ENCODE measurements around the gene ERO1B. TPM values are rescaled to one million over a fixed set of nuclear protein-coding genes. Genes with fewer than 3 reads are reported as not detected.

The ERO1B gene
- total and polyA plus RNA-seq, 2 of the 13 experiments (the other 11 are each of a cell fraction or from before 2014, with no cell fraction given), result 1.6 to 2.1 TPM

DNA sequence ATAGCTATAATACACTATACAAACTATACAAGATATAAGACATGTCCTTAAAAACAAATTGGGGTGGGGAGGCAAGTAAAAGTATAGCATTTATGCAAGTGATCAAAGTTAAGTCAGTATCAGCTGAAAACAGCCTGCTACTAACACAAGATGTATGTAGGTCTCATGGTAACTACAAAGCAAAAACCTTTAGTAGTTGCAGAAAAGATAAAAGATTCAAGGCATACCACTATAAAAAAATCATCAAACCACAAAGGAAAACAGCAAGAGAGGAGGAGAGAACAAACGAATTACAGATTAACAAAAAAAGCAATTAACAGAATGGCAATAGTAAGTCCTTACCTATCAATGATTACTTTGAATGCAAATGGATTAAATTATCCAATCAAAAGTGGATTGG is 22.7 kb downstream of the ERO1B start (continued):
- TF ChIP-seq SOX6 (IDR thresholded peaks at IDR 0.05) (no peak), SOX6 (CRISPR knock-in tag; IDR thresholded peaks at IDR 0.05) (no peak), NFATC3 (CRISPR knock-in tag; IDR thresholded peaks at IDR 0.05) (no peak), ZFY (CRISPR knock-in tag; IDR thresholded peaks at IDR 0.05) (no peak), MEIS1 (CRISPR knock-in tag; IDR thresholded peaks at IDR 0.05; ENCODE audit: borderline replicate concordance) (no peak), RBM39 (IDR thresholded peaks at IDR 0.05; ENCODE audit: low read depth, low read length, poor library complexity, severe bottlenecking) (no peak), KLF13 (CRISPR knock-in tag; IDR thresholded peaks at IDR 0.05) (no peak)
- TF ChIP-seq, protein P1, sequence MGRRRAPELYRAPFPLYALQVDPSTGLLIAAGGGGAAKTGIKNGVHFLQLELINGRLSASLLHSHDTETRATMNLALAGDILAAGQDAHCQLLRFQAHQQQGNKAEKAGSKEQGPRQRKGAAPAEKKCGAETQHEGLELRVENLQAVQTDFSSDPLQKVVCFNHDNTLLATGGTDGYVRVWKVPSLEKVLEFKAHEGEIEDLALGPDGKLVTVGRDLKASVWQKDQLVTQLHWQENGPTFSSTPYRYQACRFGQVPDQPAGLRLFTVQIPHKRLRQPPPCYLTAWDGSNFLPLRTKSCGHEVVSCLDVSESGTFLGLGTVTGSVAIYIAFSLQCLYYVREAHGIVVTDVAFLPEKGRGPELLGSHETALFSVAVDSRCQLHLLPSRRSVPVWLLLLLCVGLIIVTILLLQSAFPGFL (CRISPR knock-in tag; IDR thresholded peaks at IDR 0.05), result no peak

DNA sequence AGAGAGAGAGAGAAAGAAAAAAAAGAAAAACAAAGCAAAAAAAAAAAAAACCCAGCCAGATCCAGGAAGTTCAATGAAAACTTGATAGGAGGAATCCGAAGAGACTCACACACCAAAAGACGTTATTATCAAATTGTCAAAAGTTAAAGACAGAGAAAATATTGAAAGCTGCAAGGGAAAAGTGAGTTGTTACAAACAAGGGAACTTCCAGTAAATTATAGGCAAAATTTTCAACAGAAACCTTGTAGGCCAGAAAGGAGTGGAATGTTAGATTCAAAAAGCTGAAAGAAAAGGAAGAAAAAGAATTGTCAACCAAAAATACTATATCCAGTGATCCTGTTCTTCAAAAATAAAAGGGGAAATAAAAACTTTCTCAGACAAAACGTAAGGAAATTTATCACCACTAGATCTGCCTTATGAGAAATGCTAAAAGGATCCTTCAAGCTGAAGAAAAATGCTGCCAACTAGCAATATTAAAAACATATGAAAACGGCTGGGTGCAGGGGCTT is 23.6 kb downstream of the ERO1B start:
- H3K4me2 ChIP-seq (ENCODE audit: low read depth, low read length), result no peak overlapping the region
- ChIA-PET CTCF (ENCODE audit: low intra/inter-chr PET ratio, low total read pairs) (no interaction called here), POLR2A (no interaction called here)
- H3K9ac ChIP-seq (ENCODE audit: insufficient read depth, low read depth, low read length), result no peak overlapping the region
- peaks cover 25% of the 10 kb centered on the region for H3K9me3 ChIP-seq (ENCODE audit: low read length)
- H2AFZ ChIP-seq (ENCODE audit: low read length), result no peak overlapping the region
- H3K4me1 ChIP-seq (ENCODE audit: insufficient read depth, low read length), result no peaks in the 10 kb centered on the region
- no peaks in the 10 kb centered on the region for H3K79me2 ChIP-seq (ENCODE audit: insufficient read depth, low read length)
- intact Hi-C loops (cut with micrococcal nuclease; ENCODE audit: unreplicated experiment), result no loop called here
- no peaks in the 10 kb centered on the region for H4K20me1 ChIP-seq (ENCODE audit: insufficient read depth, low read length)
- in situ Hi-C loops (cut with HindIII; ENCODE audit: extremely low pct_ligation_motif_present, low pct_unique_long_range_greater_than_20kb), result no loop called here
- WGBS (ENCODE audit: low lambda C conversion rate), result 59% methylated on average over 4 of the region's 4 CpGs
- no peak for FAIRE-seq
- H3K4me3 ChIP-seq (replicated peaks in 1 of 3; ENCODE audit: insufficient read depth in 1 of 3, low read depth in 2 of 3, low read length in 3 of 3), result no peak overlapping the region
- ATAC-seq, result no peak
- H3K36me3 ChIP-seq (replicated peaks in 1 of 2; ENCODE audit: control insufficient read depth in 1 of 2, insufficient read depth in 2 of 2, low read length in 2 of 2), result no peaks in the 10 kb centered on the region
- BruUV-seq (replicated peaks), result no TSS peak
- no peak for DNase-seq (ENCODE audit: low spot score)
- TF ChIP-seq NRL (CRISPR knock-in tag; IDR thresholded peaks at IDR 0.05; ENCODE audit: borderline replicate concordance) (no peak), YEATS2 (CRISPR knock-in tag; IDR thresholded peaks at IDR 0.05; ENCODE audit: borderline replicate concordance) (no peak), TAF15 (IDR thresholded peaks at IDR 0.05; ENCODE audit: low read depth, low read length, poor library complexity, severe bottlenecking) (no peak), ZNF563 (CRISPR knock-in tag; IDR thresholded peaks at IDR 0.05) (no peak), ZNF30 (CRISPR knock-in tag; IDR thresholded peaks at IDR 0.05) (no peak), ZNF501 (CRISPR knock-in tag; IDR thresholded peaks at IDR 0.05) (no peak), KLF9 (CRISPR knock-in tag; IDR thresholded peaks at IDR 0.05; ENCODE audit: low read depth) (no peak), JDP2 (CRISPR knock-in tag; IDR thresholded peaks at IDR 0.05; ENCODE audit: borderline replicate concordance) (no peak), PTBP1 (IDR thresholded peaks at IDR 0.05; ENCODE audit: low read depth, low read length, poor library complexity, severe bottlenecking) (no peak), REXO4 (CRISPR knock-in tag; IDR thresholded peaks at IDR 0.05; ENCODE audit: borderline replicate concordance) (no peak), GPN1 (CRISPR knock-in tag; IDR thresholded peaks at IDR 0.05; ENCODE audit: borderline replicate concordance) (no peak), RBAK (CRISPR knock-in tag; IDR thresholded peaks at IDR 0.05) (no peak), MLLT10 (CRISPR knock-in tag; IDR thresholded peaks at IDR 0.05) (no peak), ZNF136 (CRISPR knock-in tag; IDR thresholded peaks at IDR 0.05; ENCODE audit: low read depth) (no peak)
- TF ChIP-seq, protein P2, sequence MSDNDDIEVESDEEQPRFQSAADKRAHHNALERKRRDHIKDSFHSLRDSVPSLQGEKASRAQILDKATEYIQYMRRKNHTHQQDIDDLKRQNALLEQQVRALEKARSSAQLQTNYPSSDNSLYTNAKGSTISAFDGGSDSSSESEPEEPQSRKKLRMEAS (IDR thresholded peaks at IDR 0.05), result no peak
- TF ChIP-seq, protein P3, sequence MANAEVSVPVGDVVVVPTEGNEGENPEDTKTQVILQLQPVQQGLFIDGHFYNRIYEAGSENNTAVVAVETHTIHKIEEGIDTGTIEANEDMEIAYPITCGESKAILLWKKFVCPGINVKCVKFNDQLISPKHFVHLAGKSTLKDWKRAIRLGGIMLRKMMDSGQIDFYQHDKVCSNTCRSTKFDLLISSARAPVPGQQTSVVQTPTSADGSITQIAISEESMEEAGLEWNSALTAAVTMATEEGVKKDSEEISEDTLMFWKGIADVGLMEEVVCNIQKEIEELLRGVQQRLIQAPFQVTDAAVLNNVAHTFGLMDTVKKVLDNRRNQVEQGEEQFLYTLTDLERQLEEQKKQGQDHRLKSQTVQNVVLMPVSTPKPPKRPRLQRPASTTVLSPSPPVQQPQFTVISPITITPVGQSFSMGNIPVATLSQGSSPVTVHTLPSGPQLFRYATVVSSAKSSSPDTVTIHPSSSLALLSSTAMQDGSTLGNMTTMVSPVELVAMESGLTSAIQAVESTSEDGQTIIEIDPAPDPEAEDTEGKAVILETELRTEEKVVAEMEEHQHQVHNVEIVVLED (CRISPR knock-in tag; IDR thresholded peaks at IDR 0.05; ENCODE audit: borderline replicate concordance), result no peak
- no peaks in the 10 kb centered on the region for H3K27me3 ChIP-seq (ENCODE audit: control insufficient read depth in 1 of 2, insufficient read depth in 2 of 2, low read length in 2 of 2)
- no peak overlapping the region for H3K27ac ChIP-seq (ENCODE audit: extremely low read length, insufficient read depth, low read length)
